DOHH2 (cell line): ENCODE data around the gene RALA.

Experiments used
- H3F3A ChIP-seq: fragments of 200-600 bp; sonication (generic), shearing (Covaris generic); 2 replicates; pipeline ENCODE4 v1.6.0; 2016; ENCODE audit warnings: antibody characterized with exemption, mild to moderate bottlenecking; ENCODE audit not compliant: control insufficient read depth, insufficient read depth
- H3K27ac ChIP-seq: fragments of 200-600 bp; sonication (generic); 2 replicates; pipeline ENCODE4 v1.5.1; 2014; ENCODE audit warnings: low read depth, mild to moderate bottlenecking, low read length, moderate library complexity
- H3K27me3 ChIP-seq: fragments of 200-600 bp; sonication (generic); 2 replicates; pipeline ENCODE4 v1.6.1; 2014; ENCODE audit warnings: mild to moderate bottlenecking, low read length, mixed read lengths; ENCODE audit not compliant: control insufficient read depth
- H3K36me3 ChIP-seq: fragments of 200-600 bp; sonication (generic); 2 replicates; pipeline ENCODE4 v1.6.1; 2014; ENCODE audit warnings: mild to moderate bottlenecking, low read length, moderate library complexity, mixed read lengths; ENCODE audit not compliant: control insufficient read depth
- H3K4me1 ChIP-seq: fragments of 200-600 bp; sonication (generic); 2 replicates; pipeline ENCODE4 v1.6.1; 2014; ENCODE audit warnings: mild to moderate bottlenecking, low read length, mixed read lengths; ENCODE audit not compliant: control insufficient read depth
- H3K4me2 ChIP-seq: fragments of 200-600 bp; sonication (generic); 2 replicates; pipeline ENCODE4 v1.6.0; 2014; ENCODE audit warnings: mild to moderate bottlenecking, low read length, moderate library complexity
- H3K4me3 ChIP-seq: fragments of 200-600 bp; sonication (generic); 2 replicates; pipeline ENCODE4 v1.5.1; 2014; ENCODE audit warnings: mild to moderate bottlenecking, low read length, mixed read lengths
- H3K79me2 ChIP-seq: fragments of 200-600 bp; sonication (generic); 2 replicates; pipeline ENCODE4 v1.6.1; 2014; ENCODE audit warnings: mild to moderate bottlenecking, low read length, mixed read lengths; ENCODE audit not compliant: control insufficient read depth
- H3K9me2 ChIP-seq: fragments of 200-600 bp; sonication (generic); replicated peaks from 2 replicates; pipeline ENCODE4 v1.6.1; 2014; ENCODE audit warnings: mild to moderate bottlenecking, low read length, mixed read lengths; ENCODE audit not compliant: control insufficient read depth
- H3K9me3 ChIP-seq: fragments of 200-600 bp; sonication (generic); 2 replicates; pipeline ENCODE4 v1.6.1; 2014; ENCODE audit warnings: antibody characterized with exemption, low read length, mixed read lengths; ENCODE audit not compliant: control insufficient read depth, insufficient read depth
- H4K20me1 ChIP-seq: fragments of 200-600 bp; sonication (generic); 2 replicates; pipeline ENCODE4 v1.6.0; 2014; ENCODE audit warnings: low read depth, mild to moderate bottlenecking, antibody characterized with exemption, low read length, moderate library complexity; ENCODE audit not compliant: control insufficient read depth, insufficient read depth
- CTCF ChIP-seq: fragments of 200-600 bp; sonication (generic); IDR thresholded peaks from one replicate; pipeline ENCODE4 v1.5.1; 2014; ENCODE audit warnings: antibody characterized with exemption, mild to moderate bottlenecking, low read depth, low read length; ENCODE audit not compliant: poor library complexity, severe bottlenecking
- EZH2phosphoT487 ChIP-seq: fragments of 200-600 bp; sonication (generic); IDR thresholded peaks from 2 replicates; pipeline ENCODE4 v1.6.1; 2017; ENCODE audit warnings: borderline replicate concordance, mild to moderate bottlenecking, antibody characterized with exemption, low read length, moderate library complexity, mixed read lengths

Gene RALA

GRCh38 chr7:39609113-39609934 lies 14.0 kb upstream of the RALA start:
- no peaks in the 10 kb centered on the region for H3K27me3 ChIP-seq
- H3K79me2 ChIP-seq: no peaks in the 10 kb centered on the region
- H3K27ac ChIP-seq: no peak overlapping the region
- peak overlapping the region; percentile 19; the same call in 1 of the 2 replicates for H3K4me3 ChIP-seq
- no peaks in the 10 kb centered on the region for H3K9me3 ChIP-seq
- TF ChIP-seq EZH2phosphoT487 (no peak), CTCF (peak; percentile 17)
- no peaks in the 10 kb centered on the region for H4K20me1 ChIP-seq
- H3K9me2 ChIP-seq: no peaks in the 10 kb centered on the region
- H3K4me2 ChIP-seq: peak overlapping the region; percentile 39
- no peaks in the 10 kb centered on the region for H3F3A ChIP-seq
- H3K36me3 ChIP-seq: no peaks in the 10 kb centered on the region
- peaks cover 21% of the 10 kb centered on the region for H3K4me1 ChIP-seq

GRCh38 chr7:39609935-39610263 lies 13.5 kb upstream of the RALA start:
- Histone ChIP-seq H4K20me1 (no peaks in the 10 kb centered on the region), H3K4me2 (peak overlapping the region; percentile 39)

GRCh38 chr7:39613577-39613976 lies 9.8 kb upstream of the RALA start:
- no peaks in the 10 kb centered on the region for H4K20me1 ChIP-seq

More at GRCh38 chr7:39609935-39610263, 13.5 kb upstream of the RALA start:
- H3K4me3 ChIP-seq: peak overlapping the region; percentile 19; the same call in 1 of the 2 replicates
- no peaks in the 10 kb centered on the region for H3K79me2 ChIP-seq
- no peaks in the 10 kb centered on the region for H3K36me3 ChIP-seq
- H3K9me2 ChIP-seq: no peaks in the 10 kb centered on the region
- no peaks in the 10 kb centered on the region for H3F3A ChIP-seq
- no peaks in the 10 kb centered on the region for H3K27me3 ChIP-seq
- H3K27ac ChIP-seq: no peak overlapping the region
- no peaks in the 10 kb centered on the region for H3K9me3 ChIP-seq
- no peak for TF ChIP-seq EZH2phosphoT487
- no peak for TF ChIP-seq CTCF
- peaks cover 21% of the 10 kb centered on the region for H3K4me1 ChIP-seq

More at GRCh38 chr7:39613577-39613976, 9.8 kb upstream of the RALA start:
- Histone ChIP-seq H3K9me2 (no peaks in the 10 kb centered on the region), H3K79me2 (no peaks in the 10 kb centered on the region), H3K4me2 (no peak overlapping the region), H3F3A (no peaks in the 10 kb centered on the region), H3K27me3 (peaks cover 3% of the 10 kb centered on the region; the same call in 1 of the 2 replicates), H3K27ac (no peak overlapping the region), H3K9me3 (no peaks in the 10 kb centered on the region), H3K4me1 (peaks cover 15% of the 10 kb centered on the region), H3K36me3 (no peaks in the 10 kb centered on the region), H3K4me3 (no peak overlapping the region)
- TF ChIP-seq EZH2phosphoT487 (no peak), CTCF (no peak)
